GM10266 (cell line): Measurements from ENCODE around the gene GPLD1.
"Not testable (repeated sequence)": the region's sequence is repeated elsewhere in the genome, so short reads cannot be mapped to it uniquely, and the experiment has no call there.

Experiments used
- DNase-seq: peaks from one replicate; pipeline ENCODE4 v3.0.0; 2012; ENCODE audit errors: extremely low spot score
- TF ChIP-seq, protein P1 (sequence below): IDR thresholded peaks from 2 replicates; pipeline ENCODE4 v1.5.1; 2012; ENCODE audit warnings: mild to moderate bottlenecking, low read depth; ENCODE audit not compliant: control insufficient read depth, insufficient read depth; ENCODE audit errors: missing control alignments

The GPLD1 gene

DNA sequence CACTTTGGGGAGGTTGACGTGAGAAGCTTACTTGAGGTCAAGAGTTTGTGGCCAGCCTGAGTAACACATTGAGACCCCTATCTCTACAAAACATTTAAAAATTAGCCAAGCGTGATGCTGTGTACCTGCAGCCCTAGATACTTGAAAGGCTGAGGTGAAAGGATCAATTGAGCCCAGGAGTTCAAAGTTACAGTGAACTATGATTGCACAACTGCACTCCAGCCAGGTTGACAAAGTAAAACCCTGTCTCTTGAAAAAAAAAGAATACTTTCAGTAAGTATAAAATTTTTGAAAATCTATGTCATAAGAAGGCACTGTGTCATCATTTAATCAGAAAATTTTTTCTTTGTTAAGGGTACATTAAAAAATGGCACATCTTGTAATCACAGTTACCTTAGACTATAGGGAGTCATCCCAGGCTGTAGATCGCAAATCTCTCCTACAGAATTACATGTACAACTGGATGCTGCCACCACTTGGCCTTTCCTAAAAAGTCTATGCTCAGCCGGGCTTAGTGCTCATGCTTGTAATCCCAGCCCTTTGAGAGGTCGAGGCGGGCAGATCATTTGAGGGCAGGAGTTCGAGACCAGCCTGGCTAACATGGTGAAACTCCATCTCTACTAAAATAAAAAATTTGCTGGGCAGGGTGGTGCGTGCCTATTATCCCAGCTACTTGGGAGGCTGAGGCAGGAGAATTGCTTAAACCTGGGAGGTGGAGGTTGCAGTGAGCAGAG lies 103.7 kb downstream of the GPLD1 start:
- no peak for DNase-seq
- TF ChIP-seq, protein P1, sequence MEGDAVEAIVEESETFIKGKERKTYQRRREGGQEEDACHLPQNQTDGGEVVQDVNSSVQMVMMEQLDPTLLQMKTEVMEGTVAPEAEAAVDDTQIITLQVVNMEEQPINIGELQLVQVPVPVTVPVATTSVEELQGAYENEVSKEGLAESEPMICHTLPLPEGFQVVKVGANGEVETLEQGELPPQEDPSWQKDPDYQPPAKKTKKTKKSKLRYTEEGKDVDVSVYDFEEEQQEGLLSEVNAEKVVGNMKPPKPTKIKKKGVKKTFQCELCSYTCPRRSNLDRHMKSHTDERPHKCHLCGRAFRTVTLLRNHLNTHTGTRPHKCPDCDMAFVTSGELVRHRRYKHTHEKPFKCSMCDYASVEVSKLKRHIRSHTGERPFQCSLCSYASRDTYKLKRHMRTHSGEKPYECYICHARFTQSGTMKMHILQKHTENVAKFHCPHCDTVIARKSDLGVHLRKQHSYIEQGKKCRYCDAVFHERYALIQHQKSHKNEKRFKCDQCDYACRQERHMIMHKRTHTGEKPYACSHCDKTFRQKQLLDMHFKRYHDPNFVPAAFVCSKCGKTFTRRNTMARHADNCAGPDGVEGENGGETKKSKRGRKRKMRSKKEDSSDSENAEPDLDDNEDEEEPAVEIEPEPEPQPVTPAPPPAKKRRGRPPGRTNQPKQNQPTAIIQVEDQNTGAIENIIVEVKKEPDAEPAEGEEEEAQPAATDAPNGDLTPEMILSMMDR: no peak

DNA sequence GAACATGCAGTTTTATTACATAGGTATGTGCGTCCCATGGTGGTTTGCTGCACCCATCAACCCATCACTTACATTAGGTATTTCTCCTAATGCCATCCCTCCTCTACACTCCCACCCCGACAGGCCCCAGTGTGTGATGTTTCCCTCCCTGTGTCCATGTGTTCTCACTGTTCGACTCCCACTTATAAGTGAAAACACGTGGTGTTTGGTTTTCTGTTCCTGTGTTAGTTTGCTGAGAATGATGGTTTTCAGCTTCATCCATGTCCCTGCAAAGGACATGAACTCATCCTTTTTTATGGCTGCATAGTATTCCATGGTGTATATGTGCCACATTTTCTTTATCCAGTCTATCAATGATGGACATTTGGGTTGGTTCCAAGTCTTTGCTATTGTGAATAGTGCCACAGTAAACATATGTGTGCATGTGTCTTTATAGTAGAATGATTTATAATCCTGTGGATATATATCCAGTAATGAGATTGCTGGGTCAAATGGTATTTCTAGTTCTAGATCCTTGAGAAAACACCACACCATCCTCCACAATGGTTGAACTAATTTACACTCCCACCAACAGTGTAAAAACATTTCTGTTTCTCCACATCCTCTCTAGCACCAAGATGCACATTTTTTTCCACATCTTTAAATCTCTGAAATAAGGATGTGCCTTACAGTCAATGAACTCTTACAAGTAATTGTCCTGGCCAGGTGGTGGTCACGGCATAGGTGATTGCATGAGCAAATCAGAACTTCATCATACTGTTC lies 104.8 kb downstream of the GPLD1 start:
- not testable (repeated sequence) for DNase-seq

DNA sequence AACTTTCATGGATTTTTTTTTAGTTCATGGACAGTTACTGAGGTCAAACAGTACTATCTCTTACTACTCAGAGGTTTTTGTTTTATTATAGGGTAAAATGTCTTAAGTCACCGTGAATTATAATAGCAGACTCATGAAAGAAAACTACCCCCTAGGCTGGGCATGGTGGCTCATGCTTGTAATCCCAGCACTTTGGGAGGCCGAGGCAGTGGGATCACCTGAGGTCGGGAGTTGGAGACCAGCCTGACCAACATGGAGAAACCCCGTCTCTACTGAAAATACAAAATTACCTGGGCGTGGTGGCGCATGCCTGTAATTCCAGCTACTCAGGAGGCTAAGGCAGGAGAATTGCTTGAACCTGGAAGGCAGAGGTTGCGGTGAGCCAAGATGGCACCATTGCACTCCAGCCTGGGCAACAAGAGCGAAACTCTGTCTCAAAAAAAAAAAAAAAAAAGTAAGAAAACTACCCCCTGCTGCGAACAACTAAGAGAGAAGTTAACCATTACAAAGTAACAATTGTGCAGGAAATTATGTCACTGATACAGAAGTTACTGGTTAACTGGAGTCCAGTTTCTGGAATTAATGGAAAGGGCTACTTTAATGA lies 106.4 kb downstream of the GPLD1 start:
- DNase-seq: not testable (repeated sequence)

DNA sequence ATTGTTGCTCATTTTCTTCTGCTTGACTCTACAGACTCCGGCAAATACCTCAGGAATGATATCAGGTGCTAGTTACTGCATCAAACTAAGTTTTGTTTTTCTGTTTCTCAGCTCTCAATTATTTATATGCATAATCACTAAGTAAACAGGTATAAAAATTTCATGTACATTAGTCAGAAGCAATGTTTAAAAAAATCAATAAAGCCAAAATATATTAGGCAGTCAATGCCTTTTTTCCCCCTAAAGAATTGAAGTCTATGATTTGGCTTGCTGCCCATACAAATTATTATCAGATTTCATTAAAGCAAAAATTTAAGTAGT lies 107.2 kb downstream of the GPLD1 start:
- TF ChIP-seq, protein P1: no peak
- DNase-seq: no peak

DNA sequence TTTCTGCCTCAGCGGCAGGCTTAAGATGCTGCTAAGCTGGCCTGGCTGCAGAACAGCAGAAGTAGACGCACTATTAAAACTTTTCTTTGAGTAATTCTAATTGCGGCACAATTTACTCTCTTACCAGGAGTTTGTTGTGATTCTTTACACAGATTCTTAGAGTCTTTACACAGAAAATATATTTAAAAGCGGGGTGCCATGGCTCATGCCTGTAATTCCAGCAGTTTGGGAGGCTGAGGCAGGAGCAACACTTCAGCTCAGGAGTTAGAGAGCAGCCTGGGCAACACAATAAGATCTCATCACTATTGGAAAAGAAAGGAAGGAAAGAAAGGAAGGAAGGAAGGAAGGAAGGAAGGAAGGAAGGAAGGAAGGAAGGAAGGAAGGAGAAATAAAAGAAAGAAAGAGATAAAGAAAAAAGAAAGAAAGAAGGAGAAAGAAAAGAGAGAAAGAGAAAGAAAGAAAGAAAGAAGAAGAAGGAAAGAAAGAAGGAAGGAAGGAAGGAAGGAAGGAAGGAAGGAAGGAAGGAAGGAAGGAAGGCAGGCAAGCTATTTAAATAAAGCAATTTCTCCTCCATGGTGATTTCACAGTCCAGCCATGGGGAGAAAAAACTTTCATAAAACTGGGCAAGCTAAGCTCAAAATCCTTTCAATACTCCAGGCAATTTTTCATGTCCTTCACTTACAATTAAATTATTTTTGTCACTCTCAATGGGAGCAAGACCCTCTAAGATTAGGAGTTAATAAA lies 107.7 kb downstream of the GPLD1 start:
- no peak for DNase-seq

DNA sequence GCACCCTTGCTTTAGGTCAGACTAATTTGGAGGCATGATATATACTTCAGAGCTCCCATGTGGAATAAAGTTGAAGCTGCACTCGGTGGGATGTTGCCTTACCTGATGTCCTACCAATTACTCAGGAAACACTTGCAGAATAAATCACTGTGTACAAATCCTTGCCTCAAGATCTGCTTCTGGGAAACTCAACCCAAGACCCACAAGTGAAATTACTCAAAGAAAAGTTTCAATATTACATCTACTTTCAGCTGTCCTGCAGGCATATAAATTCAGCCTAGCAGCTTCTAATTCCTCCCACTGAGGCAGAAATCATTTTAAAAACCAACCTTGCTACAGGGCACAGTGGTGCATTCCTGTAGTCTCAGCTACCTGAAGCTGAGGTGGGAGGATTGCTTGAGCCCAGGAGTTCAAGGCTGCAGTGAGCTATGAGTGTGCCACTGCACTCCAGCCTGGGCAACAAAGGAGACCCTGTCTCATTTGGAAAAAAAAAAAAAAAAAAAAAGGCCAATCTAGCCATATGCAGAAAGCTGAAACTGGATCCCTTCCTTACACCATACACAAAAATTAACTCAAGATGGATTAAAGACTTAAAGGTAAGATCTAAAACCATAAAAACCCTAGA lies 110.8 kb downstream of the GPLD1 start:
- TF ChIP-seq, protein P1: no peak
- no peak for DNase-seq

More for the DNA sequence above, 107.7 kb downstream of the GPLD1 start:
- TF ChIP-seq, protein P1: no peak
